Sigmoid colon (tissue), 7 donors: ENCODE results near the gene NUP62. TPM values are rescaled to one million over a fixed set of nuclear protein-coding genes. Genes with fewer than 3 reads are reported as not detected.

Experiments used
- DNase-seq: peaks from one replicate; pipeline ENCODE4 v3.0.0-alpha.2; 2019
- H3K27ac ChIP-seq, 4 donors: fragments of 200-600 bp; sonication (generic); one replicate each; pipeline ENCODE4 v1.5.1; 2016 to 2019; ENCODE audit warnings: mild to moderate bottlenecking in 1 of 4
- H3K27me3 ChIP-seq, 3 donors: fragments of 200-600 bp; sonication (generic); one replicate each; pipeline ENCODE4 v1.5.1; 2019; ENCODE audit warnings: mild to moderate bottlenecking in 1 of 3
- H3K36me3 ChIP-seq, 4 donors: fragments of 200-600 bp; sonication (generic); one replicate each; pipeline ENCODE4 v1.5.1; 2016 to 2019
- H3K4me1 ChIP-seq, 4 donors: fragments of 200-600 bp; sonication (generic); one replicate each; pipeline ENCODE4 v1.5.1; 2017 to 2019
- H3K4me3 ChIP-seq, 4 donors: fragments of 200-600 bp; sonication (generic); one replicate each; pipeline ENCODE4 v1.5.1; 2017 to 2019; ENCODE audit warnings: mild to moderate bottlenecking in 2 of 4, moderate library complexity in 1 of 4
- H3K9me3 ChIP-seq, 4 donors: fragments of 200-600 bp in 3 of 4; sonication (generic) in 3 of 4; one replicate each; pipeline versions ENCODE4 v1.5.1 to v1.6.1; 2013 to 2019
- CTCF ChIP-seq, 4 experiments: fragments of 450-650 bp in 3 of 4; fragments of 200-600 bp in 1 of 4; IDR thresholded peaks; one replicate each; pipeline ENCODE4 v1.5.1; 2016 to 2019; ENCODE audit warnings: antibody characterized with exemption in 4 of 4, mild to moderate bottlenecking in 3 of 4, moderate library complexity in 2 of 4
- EP300 ChIP-seq, 4 donors: sonication (generic); formaldehyde crosslinking; IDR thresholded peaks; one replicate each; pipeline ENCODE4 v1.6.1; 2017; ENCODE audit warnings: antibody characterized with exemption in 4 of 4
- POLR2A ChIP-seq, 2 donors: fragments of 450-650 bp; IDR thresholded peaks; one replicate each; pipeline ENCODE4 v1.6.1; 2016; ENCODE audit warnings: antibody characterized with exemption in 2 of 2, mild to moderate bottlenecking in 2 of 2, moderate library complexity in 2 of 2
- POLR2AphosphoS5 ChIP-seq, 4 donors: sonication (generic); formaldehyde crosslinking; IDR thresholded peaks; one replicate each; pipeline ENCODE4 v1.6.1; 2017; ENCODE audit warnings: antibody characterized with exemption in 4 of 4
- WGBS, 2 donors: extraction: QIAGEN DNeasy Blood & Tissue Kit; methylation state at CpG; one replicate each; pipeline ENCODE4 v1.1.7; 2013; 5-methylcytosine and 5-hydroxymethylcytosine counted together
- intact Hi-C: fragments of 100-400 bp; cut with DNase I; formaldehyde crosslinking; loops from one replicate; pipeline ENCODE4 v1.15.1; 2023
- polyA plus RNA-seq, 3 donors: library from polyadenylated mRNA; stranded (reverse); fragments of 200-250 nt; gene quantifications; one replicate each; pipeline ENCODE4 v1.2.3, GENCODE V29; 2013
- total RNA-seq, 4 donors: library from RNA; depleted of rRNA; stranded (reverse); fragments of >200 nt; gene quantifications; one replicate each; pipeline ENCODE4 v1.1.0, GENCODE V29; 2016
- donor health status: healthy with polysubstance abuse.
- donor health status: Bipolar disorder and iron deficiency.
- donor health status: healthy.

Gene NUP62
- total and polyA plus RNA-seq, 7 donors: 10.2 to 42.6 (median 25.7) TPM

GRCh38 chr19:49887037-49887664 is 42.2 kb downstream of the NUP62 start:
- no peak overlapping the region for H3K27ac ChIP-seq
- 78 to 86% methylated on average over 23 of the region's 23 CpGs for WGBS, 2 donors
- no peak for DNase-seq
- H3K9me3 ChIP-seq: no peaks in the 10 kb centered on the region
- no peak overlapping the region for H3K4me3 ChIP-seq
- H3K4me1 ChIP-seq: peaks cover 0 to 15% (median 13%) of the 10 kb centered on the region in 4 donors
- intact Hi-C loops: no loop called here
- TF ChIP-seq EP300 (IDR thresholded peaks at IDR 0.05) (no peak), POLR2AphosphoS5 (IDR thresholded peaks at IDR 0.05) (no peak), POLR2A (IDR thresholded peaks at IDR 0.05) (no peak), CTCF (IDR thresholded peaks at IDR 0.05) (no peak)
- peaks cover 6 to 30% (median 21%) of the 10 kb centered on the region in 3 donors for H3K27me3 ChIP-seq
- H3K36me3 ChIP-seq: peaks cover 34 to 70% (median 43%) of the 10 kb centered on the region in 4 donors

DNA sequence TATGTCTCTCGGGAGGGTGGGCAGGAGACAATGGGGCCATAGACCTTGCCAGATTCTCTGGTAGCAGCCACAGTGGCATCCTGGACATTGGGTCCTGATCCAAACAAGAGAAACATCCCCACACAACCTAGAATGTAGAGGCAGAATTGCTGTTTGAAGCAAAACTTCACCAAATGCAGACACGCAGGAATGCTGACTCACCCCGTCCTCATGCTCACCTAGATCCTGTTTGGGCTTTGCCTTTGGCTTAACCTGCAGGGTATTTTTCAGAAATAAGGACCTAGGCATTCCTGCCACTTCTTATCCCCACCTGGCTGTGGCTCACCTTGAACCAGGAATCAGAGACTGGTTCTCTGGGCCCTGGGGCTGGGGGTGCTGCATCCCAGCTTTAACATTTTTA is 44.5 kb downstream of the NUP62 start:
- H3K36me3 ChIP-seq: peaks cover 56 to 94% (median 65%) of the 10 kb centered on the region in 4 donors
- WGBS, 2 donors: 93% methylated on average over 3 of the region's 3 CpGs

GRCh38 chr19:49884109-49884508 is 45.2 kb downstream of the NUP62 start:
- H3K4me3 ChIP-seq: no peak overlapping the region
- 94% methylated on average over 18 of the region's 18 CpGs for WGBS, 2 donors
- no peaks in the 10 kb centered on the region for H3K9me3 ChIP-seq
- intact Hi-C loops: no loop called here
- DNase-seq: no peak
- peaks cover 0 to 4% (median 1%) of the 10 kb centered on the region in 4 donors for H3K4me1 ChIP-seq
- peaks cover 0 to 3% (median 0%) of the 10 kb centered on the region in 3 donors for H3K27me3 ChIP-seq
- H3K36me3 ChIP-seq: peaks cover 58 to 98% (median 68%) of the 10 kb centered on the region in 4 donors
- TF ChIP-seq POLR2AphosphoS5 (IDR thresholded peaks at IDR 0.05) (no peak), CTCF (IDR thresholded peaks at IDR 0.05) (no peak), EP300 (IDR thresholded peaks at IDR 0.05) (no peak), POLR2A (IDR thresholded peaks at IDR 0.05) (no peak)
- no peak overlapping the region for H3K27ac ChIP-seq

More for the DNA sequence above, 44.5 kb downstream of the NUP62 start:
- no peak overlapping the region for H3K27ac ChIP-seq
- TF ChIP-seq CTCF (IDR thresholded peaks at IDR 0.05): no peak
- TF ChIP-seq POLR2AphosphoS5 (IDR thresholded peaks at IDR 0.05): no peak
- no peak for TF ChIP-seq POLR2A (IDR thresholded peaks at IDR 0.05)
- TF ChIP-seq EP300 (IDR thresholded peaks at IDR 0.05): no peak
- peaks cover 0 to 10% (median 4%) of the 10 kb centered on the region in 3 donors for H3K27me3 ChIP-seq
- peaks cover 0 to 2% (median 2%) of the 10 kb centered on the region in 4 donors for H3K4me1 ChIP-seq
- no peak for DNase-seq
- intact Hi-C loops: no loop called here
- no peaks in the 10 kb centered on the region for H3K9me3 ChIP-seq
- H3K4me3 ChIP-seq: no peak overlapping the region

GRCh38 chr19:49883094-49883493 is 46.2 kb downstream of the NUP62 start:
- no peak for TF ChIP-seq EP300 (IDR thresholded peaks at IDR 0.05)
- DNase-seq: no peak
- H3K9me3 ChIP-seq: no peaks in the 10 kb centered on the region
- H3K4me1 ChIP-seq: peaks cover 0 to 14% (median 10%) of the 10 kb centered on the region in 4 donors
- peaks cover 57 to 94% (median 66%) of the 10 kb centered on the region in 4 donors for H3K36me3 ChIP-seq
- H3K27ac ChIP-seq: no peak overlapping the region
- 97% methylated on average over 5 of the region's 5 CpGs for WGBS, 2 donors
- no peak overlapping the region for H3K4me3 ChIP-seq
- no peaks in the 10 kb centered on the region for H3K27me3 ChIP-seq
- intact Hi-C loops: no loop called here

DNA sequence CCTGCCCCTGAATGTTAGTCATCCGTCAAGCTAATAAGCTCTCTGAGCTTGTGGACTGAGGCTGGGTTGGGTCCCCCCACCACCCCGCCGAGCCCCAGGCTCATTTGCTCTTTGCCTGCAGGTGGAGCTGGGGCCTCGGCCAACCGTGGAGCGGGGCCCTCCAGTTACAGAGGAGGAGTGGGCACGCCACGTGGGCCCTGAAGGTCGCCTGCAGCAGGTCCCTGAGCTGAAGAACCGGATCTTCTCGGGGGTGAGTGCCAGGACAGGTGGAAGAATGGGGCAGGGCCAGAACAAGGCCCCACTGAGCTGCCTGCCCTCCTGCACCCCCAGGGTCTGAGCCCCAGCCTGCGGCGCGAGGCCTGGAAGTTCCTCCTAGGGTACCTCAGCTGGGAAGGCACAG is 46.7 kb downstream of the NUP62 start:
- H3K9me3 ChIP-seq: no peaks in the 10 kb centered on the region
- no peak for DNase-seq
- H3K4me3 ChIP-seq: no peak overlapping the region
- no peak overlapping the region for H3K27ac ChIP-seq
- intact Hi-C loops: no loop called here
- peaks cover 0 to 16% (median 11%) of the 10 kb centered on the region in 4 donors for H3K4me1 ChIP-seq
- TF ChIP-seq CTCF (IDR thresholded peaks at IDR 0.05): no peak
- TF ChIP-seq POLR2A (IDR thresholded peaks at IDR 0.05): no peak
- no peak for TF ChIP-seq POLR2AphosphoS5 (IDR thresholded peaks at IDR 0.05)
- no peak for TF ChIP-seq EP300 (IDR thresholded peaks at IDR 0.05)
- H3K27me3 ChIP-seq: no peaks in the 10 kb centered on the region
- H3K36me3 ChIP-seq: peaks cover 57 to 90% (median 64%) of the 10 kb centered on the region in 4 donors
- 97 to 98% methylated on average over 14 of the region's 14 CpGs for WGBS, 2 donors
